CD4-positive, alpha-beta T cell (primary cell): ENCODE data around the gene CD200. TPM values are rescaled to one million over a fixed set of nuclear protein-coding genes. Genes with fewer than 3 reads are reported as not detected.

Experiments
- ATAC-seq: fragments of 200-7000 bp; cut with Tn5 transposase; one replicate; pipeline ENCODE4 v1.10.0; 2022; ENCODE audit warnings: mild to moderate bottlenecking; ENCODE audit not compliant: poor library complexity
- CTCF ChIA-PET: fragments of 350-600 bp; sonication (Branson Sonifier 250); formaldehyde crosslinking; loops from one replicate; lab custom pipeline; 2021; ENCODE audit warnings: antibody characterized with exemption, inconsistent platforms; lab: Charles Lee
- POLR2A ChIA-PET: fragments of 350-600 bp; sonication (Branson Sonifier 250); formaldehyde crosslinking; loops from one replicate; lab custom pipeline; 2021; ENCODE audit warnings: antibody characterized with exemption, inconsistent platforms; lab: Charles Lee
- DNase-seq, 14 experiments: peaks; one replicate each; pipeline ENCODE4 v3.0.0-alpha.2; 2013 to 2020; ENCODE audit warnings: mixed read lengths in 2 of 14
- H3K27ac ChIP-seq, 2 donors: one replicate each; pipeline versions ENCODE4 v1.5.1 to v1.7.0; 2013; ENCODE audit warnings: low read length in 2 of 2, low read depth in 1 of 2, mild to moderate bottlenecking in 1 of 2
- H3K27me3 ChIP-seq, 2 experiments: 1 replicate in 1 of 2; 2 replicates in 1 of 2; pipeline versions ENCODE4 v1.6.1 to v1.7.0; 2013; ENCODE audit warnings: low read length in 2 of 2, control low read depth in 1 of 2, mild to moderate bottlenecking in 1 of 2, moderate library complexity in 1 of 2; ENCODE audit not compliant: insufficient read depth in 2 of 2, control insufficient read depth in 1 of 2
- H3K36me3 ChIP-seq: one replicate; pipeline ENCODE4 v1.6.1; 2013; ENCODE audit warnings: low read length, control low read depth; ENCODE audit not compliant: insufficient read depth
- H3K4me1 ChIP-seq: one replicate; pipeline ENCODE4 v1.6.1; 2013; ENCODE audit warnings: low read length, control low read depth; ENCODE audit not compliant: insufficient read depth
- H3K4me3 ChIP-seq: one replicate; pipeline ENCODE4 v1.5.1; 2013; ENCODE audit warnings: mild to moderate bottlenecking, low read length, moderate library complexity
- H3K9me3 ChIP-seq, 2 experiments: 1 replicate in 1 of 2; 2 replicates in 1 of 2; pipeline versions ENCODE4 v1.6.1 to v1.7.0; 2013; ENCODE audit warnings: low read length in 2 of 2, mild to moderate bottlenecking in 2 of 2, control low read depth in 1 of 2, moderate library complexity in 1 of 2; ENCODE audit not compliant: control insufficient read depth in 1 of 2, insufficient read depth in 1 of 2
- H3K27ac Mint-ChIP-seq: one replicate; pipeline ENCODE4 v1.8.0; 2020; ENCODE audit warnings: mixed read lengths
- H3K27me3 Mint-ChIP-seq: one replicate; pipeline ENCODE4 v1.8.0; 2021; ENCODE audit warnings: mixed read lengths
- H3K36me3 Mint-ChIP-seq: one replicate; pipeline ENCODE4 v1.8.0; 2021; ENCODE audit warnings: low read depth, mixed read lengths
- H3K4me1 Mint-ChIP-seq: one replicate; pipeline ENCODE4 v1.8.0; 2021; ENCODE audit warnings: low read depth, mixed read lengths
- H3K4me3 Mint-ChIP-seq: one replicate; pipeline ENCODE4 v1.8.0; 2020; ENCODE audit warnings: mild to moderate bottlenecking, mixed read lengths
- H3K9me3 Mint-ChIP-seq: one replicate; pipeline ENCODE4 v1.8.0; 2020; ENCODE audit warnings: mixed read lengths
- CTCF ChIP-seq: fragments of 200-600 bp; IDR thresholded peaks from one replicate; pipeline ENCODE4 v1.8.0; 2022; ENCODE audit warnings: antibody characterized with exemption, mild to moderate bottlenecking
- intact Hi-C, 2 experiments: fragments of 100-400 bp; cut with DNase I in 1 of 2; cut with micrococcal nuclease in 1 of 2; formaldehyde crosslinking; loops; one replicate each; pipeline versions ENCODE4 v1.15.1 to v1.9.0; 2023 to 2025; cut with DNase I, micrococcal nuclease
- total RNA-seq, 174 experiments: library from RNA in 2 of 174; stranded (reverse) in 2 of 174; gene quantifications; one replicate each; pipeline ENCODE4 v1.2.3 and lab custom pipeline; 2021 to 2026

Gene CD200
- total RNA-seq, 2 experiments from 2014 or later, result 5.2 to 6.9 TPM

GRCh38 chr3:112394003-112394640, 61.2 kb downstream of the CD200 start:
- no peak for DNase-seq
- H3K4me1 ChIP-seq, result peaks cover 10% of the 10 kb centered on the region
- no peaks in the 10 kb centered on the region for H3K9me3 ChIP-seq
- H3K4me1 Mint-ChIP-seq, result peaks cover 30% of the 10 kb centered on the region
- no peak overlapping the region for H3K27ac ChIP-seq
- intact Hi-C loops, result no loop called here
- no peaks in the 10 kb centered on the region for H3K27me3 Mint-ChIP-seq
- CTCF ChIA-PET, result no interaction called here
- H3K4me3 Mint-ChIP-seq, result no peak overlapping the region
- no peak overlapping the region for H3K4me3 ChIP-seq
- no peak overlapping the region for H3K27ac Mint-ChIP-seq
- TF ChIP-seq CTCF, result no peak
- H3K36me3 Mint-ChIP-seq, result no peaks in the 10 kb centered on the region
- ATAC-seq, result no peak
- peaks cover 3% of the 10 kb centered on the region for H3K9me3 Mint-ChIP-seq
- no peaks in the 10 kb centered on the region for H3K27me3 ChIP-seq
- POLR2A ChIA-PET, result no interaction called here
- H3K36me3 ChIP-seq, result no peaks in the 10 kb centered on the region

- H3K27me3 Mint-ChIP-seq, result no peaks in the 10 kb centered on the region
- Histone ChIP-seq H3K27me3 (no peaks in the 10 kb centered on the region), H3K4me3 (no peak overlapping the region), H3K36me3 (no peaks in the 10 kb centered on the region), H3K4me1 (peaks cover 10% of the 10 kb centered on the region), H3K27ac (no peak overlapping the region), H3K9me3 (no peaks in the 10 kb centered on the region)
- H3K27ac Mint-ChIP-seq, result no peak overlapping the region
- intact Hi-C loops, result no loop called here
- H3K36me3 Mint-ChIP-seq, result no peaks in the 10 kb centered on the region
- ChIA-PET CTCF (interaction anchor here (1.0 kb wide), 1 partner anchor 8 kb away, joined by 5 read pairs; no protein-coding TSS in a partner anchor), POLR2A (no interaction called here)
- DNase-seq (no peak), ATAC-seq (no peak)
- H3K4me1 Mint-ChIP-seq, result peaks cover 20% of the 10 kb centered on the region
- no peak overlapping the region for H3K4me3 Mint-ChIP-seq
- TF ChIP-seq CTCF, result no peak
- peaks cover 3% of the 10 kb centered on the region for H3K9me3 Mint-ChIP-seq
Measured at GRCh38 chr3:112395181-112395895, 62.4 kb downstream of the CD200 start.

GRCh38 chr3:112395896-112396290, 62.9 kb downstream of the CD200 start:
- Mint-ChIP-seq H3K36me3 (no peaks in the 10 kb centered on the region), H3K4me1 (peaks cover 15% of the 10 kb centered on the region), H3K4me3 (no peak overlapping the region), H3K27ac (no peak overlapping the region), H3K27me3 (no peaks in the 10 kb centered on the region), H3K9me3 (peaks cover 3% of the 10 kb centered on the region)
- intact Hi-C loops, result no loop called here
- Histone ChIP-seq H3K27me3 (no peaks in the 10 kb centered on the region), H3K9me3 (no peaks in the 10 kb centered on the region), H3K4me3 (no peak overlapping the region), H3K27ac (no peak overlapping the region), H3K4me1 (peaks cover 8% of the 10 kb centered on the region), H3K36me3 (no peaks in the 10 kb centered on the region)
- ATAC-seq, result no peak
- TF ChIP-seq CTCF, result no peak
- no peak for DNase-seq
- CTCF ChIA-PET, result interaction anchor here (1.0 kb wide), 1 partner anchor 8 kb away, joined by 5 read pairs; no protein-coding TSS in a partner anchor
- POLR2A ChIA-PET, result no interaction called here
